A549 (cell line): Measurements from ENCODE around the gene EMX2.
"Not testable (repeated sequence)": the region's sequence is repeated elsewhere in the genome, so short reads cannot be mapped to it uniquely, and the experiment has no call there.

Source experiments
- GATA3 ChIP-seq: IDR thresholded peaks from 2 replicates; pipeline ENCODE4 v1.6.1; 2012; ENCODE audit warnings: borderline replicate concordance
- HDAC2 ChIP-seq: fragments of 200-600 bp; sonication (generic); IDR thresholded peaks from 2 replicates; pipeline ENCODE4 v1.6.1; 2016
- KDM1A ChIP-seq: fragments of 200-600 bp; sonication (generic); IDR thresholded peaks from 2 replicates; pipeline ENCODE4 v1.6.1; 2016; ENCODE audit warnings: low read depth, mild to moderate bottlenecking
- NFE2L2 ChIP-seq: fragments of 150-350 bp; conservative IDR thresholded peaks from 2 replicates; pipeline ENCODE4 v1.6.1; 2014; ENCODE audit warnings: low read length
- POLR2A ChIP-seq: IDR thresholded peaks from 2 replicates; pipeline ENCODE4 v1.6.1; 2012; ENCODE audit warnings: mild to moderate bottlenecking, low read length
- RCOR1 ChIP-seq: fragments of 150-350 bp; IDR thresholded peaks from 2 replicates; pipeline ENCODE4 v1.6.1; 2014; ENCODE audit warnings: antibody characterized with exemption, low read length, low read depth
- TF ChIP-seq, protein P1 (sequence below): fragments of >200 bp; sonication (Bioruptor Twin); formaldehyde crosslinking; IDR thresholded peaks from 3 replicates; pipeline ENCODE4 v1.5.1; 2016
- TF ChIP-seq, protein P2 (sequence below): fragments of 450-650 bp; IDR thresholded peaks from 2 replicates; pipeline ENCODE4 v1.6.1; 2014; ENCODE audit warnings: antibody characterized with exemption

DNA sequence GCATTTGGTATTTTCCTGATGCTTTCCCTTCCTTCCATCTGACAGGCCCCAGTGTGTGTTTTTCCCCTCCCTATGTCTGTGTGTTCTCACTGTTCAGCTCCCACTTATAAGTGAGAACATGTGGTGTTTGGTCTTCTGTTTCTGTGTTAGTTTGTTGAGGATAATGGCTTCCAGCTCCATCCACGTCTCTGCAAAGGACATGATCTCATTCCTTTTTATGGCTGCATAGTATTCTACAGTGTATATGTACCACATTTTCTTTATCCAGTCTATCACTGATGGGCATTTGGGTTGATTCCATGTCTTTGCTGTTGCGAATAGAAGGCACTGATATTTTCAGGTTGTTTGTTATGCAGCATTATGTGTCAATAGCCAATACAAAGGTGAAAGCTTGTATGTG, 42.3 kb downstream of the EMX2 start:
- TF ChIP-seq, protein P1, sequence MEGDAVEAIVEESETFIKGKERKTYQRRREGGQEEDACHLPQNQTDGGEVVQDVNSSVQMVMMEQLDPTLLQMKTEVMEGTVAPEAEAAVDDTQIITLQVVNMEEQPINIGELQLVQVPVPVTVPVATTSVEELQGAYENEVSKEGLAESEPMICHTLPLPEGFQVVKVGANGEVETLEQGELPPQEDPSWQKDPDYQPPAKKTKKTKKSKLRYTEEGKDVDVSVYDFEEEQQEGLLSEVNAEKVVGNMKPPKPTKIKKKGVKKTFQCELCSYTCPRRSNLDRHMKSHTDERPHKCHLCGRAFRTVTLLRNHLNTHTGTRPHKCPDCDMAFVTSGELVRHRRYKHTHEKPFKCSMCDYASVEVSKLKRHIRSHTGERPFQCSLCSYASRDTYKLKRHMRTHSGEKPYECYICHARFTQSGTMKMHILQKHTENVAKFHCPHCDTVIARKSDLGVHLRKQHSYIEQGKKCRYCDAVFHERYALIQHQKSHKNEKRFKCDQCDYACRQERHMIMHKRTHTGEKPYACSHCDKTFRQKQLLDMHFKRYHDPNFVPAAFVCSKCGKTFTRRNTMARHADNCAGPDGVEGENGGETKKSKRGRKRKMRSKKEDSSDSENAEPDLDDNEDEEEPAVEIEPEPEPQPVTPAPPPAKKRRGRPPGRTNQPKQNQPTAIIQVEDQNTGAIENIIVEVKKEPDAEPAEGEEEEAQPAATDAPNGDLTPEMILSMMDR: not testable (repeated sequence)
- TF ChIP-seq, protein P2, sequence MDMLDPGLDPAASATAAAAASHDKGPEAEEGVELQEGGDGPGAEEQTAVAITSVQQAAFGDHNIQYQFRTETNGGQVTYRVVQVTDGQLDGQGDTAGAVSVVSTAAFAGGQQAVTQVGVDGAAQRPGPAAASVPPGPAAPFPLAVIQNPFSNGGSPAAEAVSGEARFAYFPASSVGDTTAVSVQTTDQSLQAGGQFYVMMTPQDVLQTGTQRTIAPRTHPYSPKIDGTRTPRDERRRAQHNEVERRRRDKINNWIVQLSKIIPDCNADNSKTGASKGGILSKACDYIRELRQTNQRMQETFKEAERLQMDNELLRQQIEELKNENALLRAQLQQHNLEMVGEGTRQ: not testable (repeated sequence)
- not testable (repeated sequence) for TF ChIP-seq NFE2L2, HDAC2, GATA3, KDM1A, POLR2A, RCOR1
